Heart right ventricle (tissue), 16 donors: Measurements from ENCODE around the gene KIFC3. TPM values are rescaled to one million over a fixed set of nuclear protein-coding genes. Genes with fewer than 3 reads are reported as not detected.
"Not testable (repeated sequence)": the region's sequence is repeated elsewhere in the genome, so short reads cannot be mapped to it uniquely, and the experiment has no call there.

Experiments used
- ATAC-seq, 8 donors: fragments of 200-7000 bp; cut with Tn5 transposase; one replicate each; pipeline ENCODE4 v1.9.1; 2020; ENCODE audit warnings: mild to moderate bottlenecking in 8 of 8, moderate library complexity in 8 of 8, moderate number of reproducible peaks in 1 of 8
- DNase-seq, 2 donors: peaks; one replicate each; pipeline ENCODE4 v3.0.0-alpha.2; 2020
- H3K27ac ChIP-seq, 10 donors: fragments of 200-600 bp; sonication (generic) in 2 of 10; one replicate each; pipeline versions ENCODE4 v1.5.0 to v1.8.0; 2020 to 2022; ENCODE audit warnings: mild to moderate bottlenecking in 3 of 10
- H3K27me3 ChIP-seq, 7 donors: fragments of 200-600 bp; one replicate each; pipeline ENCODE4 v1.8.0; 2021 to 2022; ENCODE audit warnings: mild to moderate bottlenecking in 2 of 7
- H3K36me3 ChIP-seq, 9 donors: fragments of 200-600 bp; sonication (generic) in 1 of 9; one replicate each; pipeline versions ENCODE4 v1.5.0 to v1.8.0; 2020 to 2022; ENCODE audit warnings: mild to moderate bottlenecking in 2 of 9
- H3K4me1 ChIP-seq, 9 donors: fragments of 200-600 bp; sonication (generic) in 1 of 9; one replicate each; pipeline versions ENCODE4 v1.5.0 to v1.8.0; 2020 to 2022; ENCODE audit warnings: mild to moderate bottlenecking in 4 of 9
- H3K4me3 ChIP-seq, 10 donors: fragments of 200-600 bp; sonication (generic) in 2 of 10; one replicate each; pipeline versions ENCODE4 v1.5.0 to v1.8.0; 2020 to 2022; ENCODE audit warnings: mild to moderate bottlenecking in 7 of 10, moderate library complexity in 2 of 10
- H3K9me3 ChIP-seq, 11 donors: fragments of 200-600 bp in 10 of 11; sonication (generic) in 2 of 11; one replicate each; pipeline versions ENCODE4 v1.5.0 to v1.8.0; 2013 to 2022; ENCODE audit warnings: mild to moderate bottlenecking in 2 of 11, control low read depth in 1 of 11, moderate library complexity in 1 of 11
- CTCF ChIP-seq, 9 donors: fragments of 200-600 bp; sonication (generic) in 2 of 9; IDR thresholded peaks; one replicate each; pipeline versions ENCODE4 v1.5.0 to v1.8.0; 2021 to 2022; ENCODE audit warnings: antibody characterized with exemption in 9 of 9, mild to moderate bottlenecking in 5 of 9, moderate library complexity in 1 of 9
- WGBS, 2 donors: extraction: QIAGEN DNeasy Blood & Tissue Kit; methylation state at CpG; one replicate each; pipeline ENCODE4 v1.1.7; 2013; ENCODE audit warnings: inconsistent platforms in 1 of 2; 5-methylcytosine and 5-hydroxymethylcytosine counted together
- intact Hi-C, 10 donors: fragments of 100-400 bp; cut with DNase I; formaldehyde crosslinking; loops; one replicate each; pipeline versions ENCODE4 v1.11.1 to v1.14.2; 2022
- polyA plus RNA-seq, 2 donors: library from polyadenylated mRNA; stranded (reverse); fragments of 200-250 nt; gene quantifications; one replicate each; pipeline ENCODE4 v1.2.3, GENCODE V29; 2013
- total RNA-seq, 10 donors: library from RNA; stranded (reverse); fragmentation: NEBNext Ultra II Directional in 3 of 10; extraction: Animal tissue kit (Norgen Biotek cat#: 25700) in 3 of 10; gene quantifications; one replicate each; pipeline versions ENCODE4 v1.2.1 to v1.2.4, GENCODE V29; 2021 to 2023
- donor health status: Arrhythmogenic right ventricular cardiomyopathy.
- donor health status: ischemic (EF 13 %, LVEDD 7.1; RV severe dilation, severe dysfunction).
- donor health status: healthy with polysubstance abuse.
- donor health status: DM: no; HTN: yes; CAD: no.
- donor health status: DM: no; HTN: no; CAD: no.
- donor health status: ischemic (EF 25% LVEDD 6.9; RV normal size, moderate dysfunction).
- donor health status: ischemic (EF 25% LVEDD 5.7; RV mildly dilated, moderate dysfunction).
- donor health status: healthy.
- donor health status: DM: yes; HTN: yes; CAD: no.
- donor health status: Ischemic cardiomyopathy.
- donor health status: ischemic (EF 35%, LVEDD 5.7; RV mildly dilated, moderate dysfunction).
- donor health status: nonischemic (EF 11% LVEDD 7.7; RV severe dilation, severe dysfunction).
- donor health status: DM: yes; HTN: yes; CAD: no.
- donor health status: PGD.
- donor health status: ischemic (EF 29% LVEDD 5.4; RV normal size, mild dysfunction).
- donor health status: nonischemic (EF 23%, LVEDD 6.1; RV moderate dilation, normal function).

The KIFC3 gene
- total and polyA plus RNA-seq, 12 donors, result 42.5 to 97.4 (median 63.5) TPM

GRCh38 chr16:57842601-57843000 lies 40.3 kb upstream of the KIFC3 start:
- ATAC-seq (no peak), DNase-seq (no peak)
- no peak overlapping the region for H3K4me3 ChIP-seq
- H3K36me3 ChIP-seq, result no peaks in the 10 kb centered on the region
- no peak overlapping the region for H3K27ac ChIP-seq
- 87 to 89% methylated on average over 5 of the region's 5 CpGs for WGBS, 2 donors
- TF ChIP-seq CTCF (IDR thresholded peaks at IDR 0.05), result no peak
- intact Hi-C loops, result no loop called here
- no peaks in the 10 kb centered on the region for H3K27me3 ChIP-seq
- H3K4me1 ChIP-seq, result no peaks in the 10 kb centered on the region
- H3K9me3 ChIP-seq, result no peaks in the 10 kb centered on the region

- TF ChIP-seq CTCF (IDR thresholded peaks at IDR 0.05), result no peak
- no peak for ATAC-seq
- WGBS, 2 donors, result 88 to 92% methylated on average over 8 of the region's 8 CpGs
Observed at GRCh38 chr16:57840833-57841232, 38.5 kb upstream of the KIFC3 start.

GRCh38 chr16:57838161-57838560 lies 35.9 kb upstream of the KIFC3 start:
- no peak for DNase-seq
- Histone ChIP-seq H3K27ac (no peak overlapping the region), H3K4me1 (no peaks in the 10 kb centered on the region), H3K36me3 (no peaks in the 10 kb centered on the region), H3K27me3 (no peaks in the 10 kb centered on the region), H3K9me3 (no peaks in the 10 kb centered on the region), H3K4me3 (no peak overlapping the region)
- intact Hi-C loops, result no loop called here
- TF ChIP-seq CTCF (IDR thresholded peaks at IDR 0.05), result no peak
- 61 to 64% methylated on average over 13 of the region's 13 CpGs for WGBS, 2 donors
- no peak for ATAC-seq

More at GRCh38 chr16:57840833-57841232, 38.5 kb upstream of the KIFC3 start:
- H3K36me3 ChIP-seq, result no peaks in the 10 kb centered on the region
- no peak overlapping the region for H3K27ac ChIP-seq
- no peaks in the 10 kb centered on the region for H3K4me1 ChIP-seq
- H3K9me3 ChIP-seq, result no peaks in the 10 kb centered on the region
- no peak overlapping the region for H3K4me3 ChIP-seq
- DNase-seq, result no peak
- intact Hi-C loops, result no loop called here
- H3K27me3 ChIP-seq, result no peaks in the 10 kb centered on the region

- no peak overlapping the region for H3K27ac ChIP-seq
- DNase-seq (no peak), ATAC-seq (no peak)
- TF ChIP-seq CTCF (IDR thresholded peaks at IDR 0.05), result no peak
- no peaks in the 10 kb centered on the region for H3K4me1 ChIP-seq
- WGBS, 2 donors, result 85 to 87% methylated on average over 10 of the region's 10 CpGs
- no peak overlapping the region for H3K4me3 ChIP-seq
- intact Hi-C loops, result no loop called here
- no peaks in the 10 kb centered on the region for H3K27me3 ChIP-seq
- H3K36me3 ChIP-seq, result no peaks in the 10 kb centered on the region
- H3K9me3 ChIP-seq, result no peaks in the 10 kb centered on the region
Observed at GRCh38 chr16:57837305-57838125, 35.2 kb upstream of the KIFC3 start.

- H3K36me3 ChIP-seq, H3K27me3 ChIP-seq, H3K9me3 ChIP-seq, H3K4me3 ChIP-seq, H3K4me1 ChIP-seq, intact Hi-C loops, H3K27ac ChIP-seq, DNase-seq, ATAC-seq: not testable (repeated sequence)
- WGBS, 2 donors, result 95 to 97% methylated on average over 4 of the region's 4 CpGs
Observed at GRCh38 chr16:57835439-57835838, 33.1 kb upstream of the KIFC3 start.
